Right atrium auricular region (tissue), 2 donors: ENCODE results near the gene FAF2. TPM values are rescaled to one million over a fixed set of nuclear protein-coding genes. Genes with fewer than 3 reads are reported as not detected.
"Not testable (repeated sequence)": the region's sequence is repeated elsewhere in the genome, so short reads cannot be mapped to it uniquely, and the experiment has no call there.

Source experiments
- DNase-seq: peaks from one replicate; pipeline ENCODE4 v3.0.0-alpha.2; 2019; ENCODE audit warnings: low spot score
- H3K27ac ChIP-seq, 2 donors: fragments of 200-600 bp; sonication (generic); 1 replicate in 1 of 2; 2 replicates in 1 of 2; pipeline ENCODE4 v1.5.1; 2016 to 2019
- H3K27me3 ChIP-seq, 2 donors: fragments of 200-600 bp; sonication (generic); one replicate each; pipeline versions ENCODE4 v1.5.1 to v1.6.0; 2017 to 2019
- H3K36me3 ChIP-seq: fragments of 200-600 bp; sonication (generic); one replicate; pipeline ENCODE4 v1.5.1; 2016
- H3K4me1 ChIP-seq, 2 donors: fragments of 200-600 bp; sonication (generic); one replicate each; pipeline versions ENCODE4 v1.5.1 to v1.6.0; 2017 to 2019
- H3K4me3 ChIP-seq, 2 donors: fragments of 200-600 bp; sonication (generic); 1 replicate in 1 of 2; 2 replicates in 1 of 2; pipeline ENCODE4 v1.5.1; 2017 to 2019; ENCODE audit warnings: mild to moderate bottlenecking in 1 of 2, moderate library complexity in 1 of 2
- H3K9me3 ChIP-seq, 2 donors: fragments of 200-600 bp; sonication (generic); one replicate each; pipeline ENCODE4 v1.5.1; 2019
- total RNA-seq, 2 donors: library from RNA; depleted of rRNA; stranded (reverse); fragments of >200 nt; gene quantifications; one replicate each; pipeline ENCODE4 v1.1.0, GENCODE V29; 2016
- TF ChIP-seq, protein P1 (sequence below), 2 donors: fragments of 200-600 bp; sonication (generic); IDR thresholded peaks; one replicate each; pipeline ENCODE4 v1.5.1; 2019; ENCODE audit warnings: antibody characterized with exemption in 2 of 2

Gene FAF2
- total RNA-seq, 2 donors from 2014 or later: 14.4 to 19.5 TPM

DNA sequence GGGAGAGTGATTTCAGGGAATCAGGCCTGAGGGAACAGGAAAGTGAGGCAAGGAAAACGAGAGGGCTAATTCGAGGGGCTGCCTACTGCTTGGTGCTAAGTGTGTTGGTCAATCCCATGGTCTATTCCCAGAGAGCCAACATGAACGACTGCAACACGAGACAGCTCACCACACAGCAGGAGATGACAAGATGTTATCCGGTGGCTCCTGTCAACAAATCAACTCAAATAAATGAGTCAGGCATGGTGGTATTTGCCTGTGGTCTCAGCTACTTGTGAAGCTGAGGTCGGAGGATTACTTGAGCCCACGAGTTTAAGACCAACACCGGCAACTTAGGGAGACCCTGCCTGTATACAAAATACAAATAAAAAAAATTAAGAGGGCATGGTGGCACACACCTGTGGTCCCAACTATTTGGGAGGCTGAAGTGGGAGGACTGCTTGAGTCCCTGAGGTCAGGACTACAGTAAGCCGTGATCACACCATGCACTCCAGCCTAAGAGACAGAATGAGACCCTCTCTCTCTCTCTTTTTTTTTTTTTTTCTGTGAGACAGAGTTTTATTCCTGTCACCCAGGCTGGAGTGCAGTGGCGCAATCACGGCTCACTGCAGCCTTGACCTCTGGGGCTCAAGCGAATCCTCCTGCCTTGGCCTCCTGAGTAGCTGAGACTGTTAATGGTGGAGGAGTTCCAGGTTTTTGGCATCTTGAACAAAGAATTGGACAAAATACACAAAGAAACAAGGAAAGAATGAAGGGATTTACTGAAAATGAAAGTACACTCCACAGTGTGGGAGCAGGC is 9.0 kb upstream of the FAF2 start:
- TF ChIP-seq, protein P1, sequence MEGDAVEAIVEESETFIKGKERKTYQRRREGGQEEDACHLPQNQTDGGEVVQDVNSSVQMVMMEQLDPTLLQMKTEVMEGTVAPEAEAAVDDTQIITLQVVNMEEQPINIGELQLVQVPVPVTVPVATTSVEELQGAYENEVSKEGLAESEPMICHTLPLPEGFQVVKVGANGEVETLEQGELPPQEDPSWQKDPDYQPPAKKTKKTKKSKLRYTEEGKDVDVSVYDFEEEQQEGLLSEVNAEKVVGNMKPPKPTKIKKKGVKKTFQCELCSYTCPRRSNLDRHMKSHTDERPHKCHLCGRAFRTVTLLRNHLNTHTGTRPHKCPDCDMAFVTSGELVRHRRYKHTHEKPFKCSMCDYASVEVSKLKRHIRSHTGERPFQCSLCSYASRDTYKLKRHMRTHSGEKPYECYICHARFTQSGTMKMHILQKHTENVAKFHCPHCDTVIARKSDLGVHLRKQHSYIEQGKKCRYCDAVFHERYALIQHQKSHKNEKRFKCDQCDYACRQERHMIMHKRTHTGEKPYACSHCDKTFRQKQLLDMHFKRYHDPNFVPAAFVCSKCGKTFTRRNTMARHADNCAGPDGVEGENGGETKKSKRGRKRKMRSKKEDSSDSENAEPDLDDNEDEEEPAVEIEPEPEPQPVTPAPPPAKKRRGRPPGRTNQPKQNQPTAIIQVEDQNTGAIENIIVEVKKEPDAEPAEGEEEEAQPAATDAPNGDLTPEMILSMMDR (IDR thresholded peaks at IDR 0.05): no peak
- no peaks in the 10 kb centered on the region for H3K27me3 ChIP-seq
- no peaks in the 10 kb centered on the region for H3K36me3 ChIP-seq
- DNase-seq: no peak
- no peak overlapping the region for H3K27ac ChIP-seq
- no peak overlapping the region for H3K4me3 ChIP-seq
- no peaks in the 10 kb centered on the region for H3K9me3 ChIP-seq
- H3K4me1 ChIP-seq: no peaks in the 10 kb centered on the region

DNA sequence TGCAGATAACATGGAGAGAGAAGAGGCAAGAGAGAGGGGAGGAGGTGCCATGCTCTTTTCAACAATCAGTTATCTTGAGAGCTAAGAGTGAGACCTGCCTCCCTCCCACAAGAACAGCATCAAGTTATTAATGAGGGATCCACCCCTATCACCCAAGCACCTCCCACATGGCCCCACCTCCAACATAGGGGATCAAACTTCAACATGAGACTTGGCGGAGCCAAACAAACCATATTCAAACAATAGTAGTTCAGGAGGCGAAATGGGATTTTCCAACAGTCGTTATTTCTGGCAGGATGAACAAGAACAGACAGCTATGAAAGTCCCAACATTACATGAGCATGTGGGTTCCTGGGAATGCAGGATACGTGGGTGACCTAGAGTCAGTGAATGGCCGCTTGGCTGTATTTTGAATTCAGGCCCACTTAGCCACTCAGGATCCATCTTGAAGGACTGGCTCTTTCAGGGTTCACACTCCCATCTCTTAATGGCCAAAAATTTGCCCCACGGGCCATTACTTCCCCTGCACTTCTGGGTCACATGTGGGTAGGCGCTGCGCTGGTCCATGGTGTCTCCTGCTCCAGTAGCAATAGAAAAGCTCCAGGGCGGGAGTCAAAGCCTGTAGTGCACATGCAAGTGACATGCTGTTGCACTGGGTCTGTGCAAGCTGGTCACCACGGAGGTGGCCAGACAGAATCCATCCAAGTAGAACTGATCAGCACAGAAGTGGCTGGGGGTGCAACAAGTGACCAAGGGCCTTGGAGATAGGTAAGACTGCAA is 7.1 kb upstream of the FAF2 start:
- Histone ChIP-seq H3K4me3 (no peak overlapping the region), H3K9me3 (no peaks in the 10 kb centered on the region), H3K27me3 (no peaks in the 10 kb centered on the region), H3K36me3 (no peaks in the 10 kb centered on the region), H3K27ac (no peak overlapping the region), H3K4me1 (no peaks in the 10 kb centered on the region)
- no peak for DNase-seq
- TF ChIP-seq, protein P1 (IDR thresholded peaks at IDR 0.05): no peak

DNA sequence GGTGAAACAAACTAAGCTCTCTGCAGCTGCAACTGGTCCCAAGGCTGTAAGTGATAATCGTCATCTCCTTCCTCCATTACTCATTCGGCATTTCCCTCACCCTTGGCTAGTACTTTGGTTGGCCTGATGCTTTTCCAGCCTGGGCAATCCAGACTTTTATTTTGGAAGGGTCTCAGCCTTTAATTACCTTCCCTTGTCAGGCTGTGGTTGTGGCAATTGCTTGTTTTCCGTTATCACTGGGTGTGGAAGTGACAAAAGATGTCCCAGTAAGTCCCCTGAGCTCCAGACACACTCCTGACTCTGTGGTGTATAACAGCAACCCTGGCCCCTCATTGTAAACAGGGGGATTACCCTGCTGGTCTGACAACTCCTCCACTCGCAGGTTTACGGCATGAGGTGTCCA is 6.3 kb upstream of the FAF2 start:
- TF ChIP-seq, protein P1 (IDR thresholded peaks at IDR 0.05): no peak
- Histone ChIP-seq H3K36me3 (no peaks in the 10 kb centered on the region), H3K9me3 (no peaks in the 10 kb centered on the region), H3K4me3 (no peak overlapping the region), H3K27me3 (no peaks in the 10 kb centered on the region), H3K27ac (no peak overlapping the region), H3K4me1 (peaks cover 0 to 4% of the 10 kb centered on the region in 2 donors)
- no peak for DNase-seq

DNA sequence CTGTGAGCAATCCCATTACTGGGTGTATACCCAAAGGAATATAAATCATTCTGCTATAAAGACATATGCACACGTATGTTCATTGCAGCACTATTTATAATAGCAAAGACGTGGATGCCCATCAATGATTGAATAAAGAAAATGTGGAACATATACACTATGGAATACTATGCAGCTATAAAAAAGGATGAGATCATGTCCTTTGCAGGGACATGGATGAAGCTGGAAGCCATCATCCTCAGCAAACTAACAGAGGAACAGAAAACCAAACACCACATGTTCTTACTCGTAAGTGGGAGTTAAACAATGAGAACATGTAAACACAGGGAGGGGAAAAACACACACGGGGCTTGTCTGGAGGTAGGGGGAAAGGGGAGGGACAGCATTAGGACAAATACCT is 5.3 kb upstream of the FAF2 start:
- H3K4me3 ChIP-seq, H3K27ac ChIP-seq, H3K9me3 ChIP-seq, DNase-seq, H3K36me3 ChIP-seq, H3K27me3 ChIP-seq, H3K4me1 ChIP-seq: not testable (repeated sequence)

DNA sequence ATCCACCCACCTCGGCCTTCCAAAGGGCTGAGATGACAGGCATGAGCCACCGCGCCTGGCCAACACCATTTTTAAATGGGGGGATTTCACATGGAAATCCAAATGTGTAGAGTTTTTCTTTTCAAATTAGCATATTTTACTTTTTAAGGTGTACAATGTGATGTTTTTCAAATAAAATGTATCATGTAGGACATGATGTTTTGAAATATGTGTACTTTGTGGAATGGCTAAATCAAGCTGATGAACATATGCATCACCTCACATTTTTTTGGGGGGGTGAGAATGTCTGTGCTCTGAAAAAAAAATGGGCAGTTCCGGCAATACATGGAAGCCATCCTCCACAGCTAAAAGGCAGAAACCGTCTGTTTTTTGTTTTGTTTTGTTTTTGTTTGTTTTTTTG is 3.4 kb upstream of the FAF2 start:
- H3K9me3 ChIP-seq: no peaks in the 10 kb centered on the region
- no peak for DNase-seq
- no peak overlapping the region for H3K4me3 ChIP-seq
- TF ChIP-seq, protein P1 (IDR thresholded peaks at IDR 0.05): no peak
- H3K4me1 ChIP-seq: peaks cover 0 to 19% of the 10 kb centered on the region in 2 donors
- no peaks in the 10 kb centered on the region for H3K27me3 ChIP-seq
- no peak overlapping the region for H3K27ac ChIP-seq
- no peaks in the 10 kb centered on the region for H3K36me3 ChIP-seq

DNA sequence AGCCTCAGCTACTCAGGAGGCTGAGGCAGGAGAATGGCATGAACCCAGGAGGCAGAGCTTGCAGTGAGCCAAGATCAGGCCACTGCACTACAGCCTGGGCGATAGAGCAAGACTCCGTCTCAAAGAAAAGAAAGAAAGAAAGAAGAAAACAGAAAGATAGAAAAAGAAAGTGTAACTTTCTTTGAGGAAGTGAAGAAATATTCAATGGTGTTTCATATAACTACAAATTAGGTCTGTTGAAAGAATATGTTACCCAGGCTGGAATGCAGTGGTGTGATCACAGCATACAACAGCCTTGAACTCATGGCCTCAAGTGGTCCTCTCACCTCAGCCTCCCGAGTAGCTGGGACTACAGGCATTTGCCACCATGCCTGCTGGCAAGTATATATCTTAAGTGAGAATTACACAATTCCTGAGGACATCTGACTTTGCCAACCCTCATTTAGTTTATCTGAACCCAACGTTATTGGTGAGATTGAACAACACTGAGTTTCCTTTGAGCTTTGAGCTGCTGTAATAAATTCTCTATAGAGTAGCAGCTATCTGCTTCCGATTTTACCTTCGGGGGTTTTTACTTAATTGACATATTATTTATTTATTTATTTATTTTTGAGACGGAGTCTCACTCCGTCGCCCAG is 2.0 kb upstream of the FAF2 start:
- no peak overlapping the region for H3K27ac ChIP-seq

More for the DNA sequence above, 2.0 kb upstream of the FAF2 start:
- Histone ChIP-seq H3K9me3 (no peaks in the 10 kb centered on the region), H3K4me3 (no peak overlapping the region), H3K4me1 (peaks cover 0 to 24% of the 10 kb centered on the region in 2 donors), H3K27me3 (no peaks in the 10 kb centered on the region), H3K36me3 (no peaks in the 10 kb centered on the region)
- no peak for DNase-seq
- TF ChIP-seq, protein P1 (IDR thresholded peaks at IDR 0.05): no peak
